T-helper 1 cell treated with Interleukin-12 subunit alpha and Interleukin-12 subunit beta and Interleukin-4 antibody, amounts not matched to agents 30 μg/mL and 1 μg/mL, for 36 hours (primary cell): ENCODE results near the gene BAIAP3.

Experiments used
- H3K27ac Mint-ChIP-seq: one replicate; pipeline ENCODE4 v1.8.0; 2021; ENCODE audit warnings: mild to moderate bottlenecking, mixed read lengths
- H3K27me3 Mint-ChIP-seq: one replicate; pipeline ENCODE4 v1.8.0; 2021; ENCODE audit warnings: low read depth, mixed read lengths
- H3K36me3 Mint-ChIP-seq: one replicate; pipeline ENCODE4 v1.8.0; 2021; ENCODE audit warnings: low read depth, mixed read lengths
- H3K4me1 Mint-ChIP-seq: one replicate; pipeline ENCODE4 v1.8.0; 2021; ENCODE audit warnings: low read depth, mixed read lengths
- H3K4me3 Mint-ChIP-seq: one replicate; pipeline ENCODE4 v1.8.0; 2021; ENCODE audit warnings: mild to moderate bottlenecking, moderate library complexity, mixed read lengths
- H3K9me3 Mint-ChIP-seq: one replicate; pipeline ENCODE4 v1.8.0; 2021; ENCODE audit warnings: mixed read lengths

BAIAP3 gene

GRCh38 chr16:1350691-1351090 is 17.2 kb downstream of the BAIAP3 start:
- H3K9me3 Mint-ChIP-seq = no peaks in the 10 kb centered on the region
- no peaks in the 10 kb centered on the region for H3K36me3 Mint-ChIP-seq
- peak overlapping the region; percentile 82 for H3K4me3 Mint-ChIP-seq
- no peaks in the 10 kb centered on the region for H3K27me3 Mint-ChIP-seq
- no peak overlapping the region for H3K27ac Mint-ChIP-seq
- peaks cover 12% of the 10 kb centered on the region for H3K4me1 Mint-ChIP-seq

DNA sequence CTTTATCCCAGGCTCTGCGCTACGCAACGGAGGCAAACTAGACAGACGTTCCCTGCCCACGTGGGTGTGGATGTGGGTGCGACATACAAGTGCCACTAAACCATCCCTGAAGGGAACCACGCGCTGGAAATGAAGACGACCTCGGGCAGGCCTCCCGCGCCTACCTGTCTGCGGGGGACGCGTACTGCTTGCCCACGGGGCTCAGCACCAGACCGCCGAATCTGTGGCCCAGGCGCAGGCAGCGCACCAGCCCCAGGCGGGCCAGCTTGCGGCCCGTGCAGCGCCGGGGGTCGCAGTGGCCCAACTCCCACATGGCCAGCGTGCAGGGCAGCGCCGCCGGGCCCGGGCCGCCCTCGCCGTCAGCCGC is 17.8 kb downstream of the BAIAP3 start:
- no peaks in the 10 kb centered on the region for H3K36me3 Mint-ChIP-seq
- H3K27me3 Mint-ChIP-seq = no peaks in the 10 kb centered on the region
- peaks cover 12% of the 10 kb centered on the region for H3K4me1 Mint-ChIP-seq
- peak overlapping the region; percentile 82 for H3K4me3 Mint-ChIP-seq
- H3K9me3 Mint-ChIP-seq = no peaks in the 10 kb centered on the region
- peak overlapping the region; percentile 63 for H3K27ac Mint-ChIP-seq

DNA sequence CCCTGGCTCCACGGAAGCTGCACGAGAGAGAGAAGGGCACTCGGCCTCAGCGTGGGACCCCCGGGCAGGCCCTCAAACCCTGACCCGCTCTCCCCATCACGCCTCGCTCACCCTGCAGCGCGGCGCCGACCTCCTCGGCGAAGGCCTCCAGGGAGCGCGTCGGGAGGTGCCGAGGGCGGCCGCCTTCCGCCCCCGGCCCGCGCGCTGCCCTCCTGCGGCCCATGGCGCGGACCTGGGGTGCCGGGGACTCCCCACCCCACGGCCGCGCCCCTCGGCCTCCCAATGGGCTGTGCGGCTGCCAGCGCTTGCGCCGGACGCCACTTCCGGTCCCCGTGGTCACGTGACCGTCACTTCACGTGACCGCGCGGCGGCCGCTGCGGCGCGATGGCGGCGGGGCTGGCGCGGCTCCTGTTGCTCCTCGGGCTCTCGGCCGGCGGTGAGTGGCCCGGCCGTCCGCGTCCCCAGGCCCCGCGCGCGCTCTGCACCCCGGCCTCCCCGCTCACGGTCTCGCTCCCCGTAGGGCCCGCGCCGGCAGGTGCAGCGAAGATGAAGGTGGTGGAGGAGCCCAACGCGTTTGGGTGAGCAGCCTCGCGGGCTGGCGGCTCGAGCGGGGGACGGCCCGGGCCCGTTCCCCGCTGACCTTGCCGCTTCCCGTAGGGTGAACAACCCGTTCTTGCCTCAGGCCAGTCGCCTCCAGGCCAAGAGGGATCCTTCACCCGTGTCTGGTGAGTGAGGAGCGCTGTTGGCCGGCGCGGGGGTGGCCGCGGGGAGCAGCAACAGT is 18.3 kb downstream of the BAIAP3 start, which contains the start of the genes GNPTG and TSR3:
TSS of gene GNPTG (plus strand) at position 350 of the 781 bp plus-strand sequence. CDS start at position 385, 35 bp downstream.
TSS of gene TSR3 (minus strand) at position 297 of the 781 bp plus-strand sequence. CDS start at position 223, 74 bp downstream.
- Mint-ChIP-seq H3K9me3 (no peaks in the 10 kb centered on the region), H3K4me1 (peaks cover 12% of the 10 kb centered on the region), H3K27ac (peak within 1 kb of the TSS; percentile 90), H3K36me3 (no peaks in the 10 kb centered on the region), H3K27me3 (no peaks in the 10 kb centered on the region), H3K4me3 (peak within 1 kb of the TSS; percentile 89)

GRCh38 chr16:1354815-1355540 is 21.5 kb downstream of the BAIAP3 start:
- H3K9me3 Mint-ChIP-seq = no peaks in the 10 kb centered on the region
- H3K27ac Mint-ChIP-seq = no peak overlapping the region
- H3K27me3 Mint-ChIP-seq = no peaks in the 10 kb centered on the region
- peaks cover 12% of the 10 kb centered on the region for H3K4me1 Mint-ChIP-seq
- H3K4me3 Mint-ChIP-seq = no peak overlapping the region
- H3K36me3 Mint-ChIP-seq = peaks cover 2% of the 10 kb centered on the region

GRCh38 chr16:1355591-1355990 is 22.1 kb downstream of the BAIAP3 start:
- Mint-ChIP-seq H3K9me3 (no peaks in the 10 kb centered on the region), H3K36me3 (peaks cover 5% of the 10 kb centered on the region), H3K4me1 (peaks cover 11% of the 10 kb centered on the region), H3K27me3 (no peaks in the 10 kb centered on the region), H3K4me3 (no peak overlapping the region), H3K27ac (no peak overlapping the region)

- Mint-ChIP-seq H3K27me3 (no peaks in the 10 kb centered on the region), H3K36me3 (peaks cover 5% of the 10 kb centered on the region), H3K27ac (no peak overlapping the region), H3K4me3 (no peak overlapping the region), H3K9me3 (no peaks in the 10 kb centered on the region), H3K4me1 (peaks cover 7% of the 10 kb centered on the region)
These were observed 22.8 kb downstream of the BAIAP3 start for GRCh38 chr16:1356061-1356900.

DNA sequence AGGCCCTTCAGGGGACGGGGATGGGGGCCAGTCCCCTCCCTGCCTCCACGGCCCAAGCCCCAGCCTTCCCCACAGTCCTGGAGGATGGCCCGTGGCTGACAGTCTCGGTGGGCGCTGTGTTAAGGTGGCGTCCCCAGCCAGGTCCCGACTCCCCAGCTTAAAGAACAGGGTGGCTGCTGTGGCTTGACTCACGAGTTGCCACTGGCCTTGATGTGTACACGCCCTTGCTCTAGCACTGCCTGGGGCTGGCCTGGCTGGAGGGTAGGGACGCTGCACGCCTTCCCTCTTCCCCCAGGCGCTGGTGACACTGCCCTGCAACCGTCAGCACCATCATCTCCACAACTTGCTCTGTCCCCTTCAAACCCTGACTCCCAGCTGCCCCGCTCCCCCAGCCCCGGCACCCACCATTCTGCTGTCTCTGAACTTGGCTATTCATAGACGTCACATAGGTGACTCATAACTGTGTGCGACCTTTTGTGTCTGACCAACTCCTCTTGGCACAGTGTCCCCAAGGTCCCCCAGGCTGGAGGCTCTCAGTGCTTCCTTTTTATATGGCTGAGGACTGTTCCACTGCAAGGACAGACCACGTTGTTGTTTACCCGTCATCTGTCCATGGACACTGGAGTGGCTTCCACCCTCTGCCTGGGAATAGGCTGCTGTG is 24.6 kb downstream of the BAIAP3 start:
- Mint-ChIP-seq H3K4me1 (peaks cover 3% of the 10 kb centered on the region), H3K9me3 (no peaks in the 10 kb centered on the region), H3K27ac (no peak overlapping the region), H3K4me3 (no peak overlapping the region), H3K36me3 (peaks cover 6% of the 10 kb centered on the region), H3K27me3 (no peaks in the 10 kb centered on the region)

- Mint-ChIP-seq H3K27ac (no peak overlapping the region), H3K36me3 (peaks cover 12% of the 10 kb centered on the region), H3K4me1 (no peaks in the 10 kb centered on the region), H3K4me3 (no peak overlapping the region), H3K9me3 (no peaks in the 10 kb centered on the region), H3K27me3 (no peaks in the 10 kb centered on the region)
These were observed 28.4 kb downstream of the BAIAP3 start for GRCh38 chr16:1361685-1362360.

DNA sequence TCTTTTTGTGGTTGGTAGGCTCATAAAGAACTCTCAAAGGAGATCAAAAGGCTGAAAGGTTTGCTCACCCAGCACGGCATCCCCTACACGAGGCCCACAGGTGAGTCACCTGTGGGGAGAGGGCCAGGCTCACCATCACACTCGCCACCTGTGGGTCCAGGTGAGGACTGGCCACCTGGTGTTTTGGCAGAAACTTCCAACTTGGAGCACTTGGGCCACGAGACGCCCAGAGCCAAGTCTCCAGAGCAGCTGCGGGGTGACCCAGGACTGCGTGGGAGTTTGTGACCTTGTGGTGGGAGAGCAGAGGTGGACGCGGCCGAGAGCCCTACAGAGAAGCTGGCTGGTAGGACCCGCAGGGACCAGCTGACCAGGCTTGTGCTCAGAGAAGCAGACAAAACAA is 29.4 kb downstream of the BAIAP3 start:
- peaks cover 12% of the 10 kb centered on the region for H3K36me3 Mint-ChIP-seq
- H3K9me3 Mint-ChIP-seq = no peaks in the 10 kb centered on the region
- H3K27ac Mint-ChIP-seq = no peak overlapping the region
- H3K4me3 Mint-ChIP-seq = no peak overlapping the region
- H3K27me3 Mint-ChIP-seq = no peaks in the 10 kb centered on the region
- no peaks in the 10 kb centered on the region for H3K4me1 Mint-ChIP-seq

DNA sequence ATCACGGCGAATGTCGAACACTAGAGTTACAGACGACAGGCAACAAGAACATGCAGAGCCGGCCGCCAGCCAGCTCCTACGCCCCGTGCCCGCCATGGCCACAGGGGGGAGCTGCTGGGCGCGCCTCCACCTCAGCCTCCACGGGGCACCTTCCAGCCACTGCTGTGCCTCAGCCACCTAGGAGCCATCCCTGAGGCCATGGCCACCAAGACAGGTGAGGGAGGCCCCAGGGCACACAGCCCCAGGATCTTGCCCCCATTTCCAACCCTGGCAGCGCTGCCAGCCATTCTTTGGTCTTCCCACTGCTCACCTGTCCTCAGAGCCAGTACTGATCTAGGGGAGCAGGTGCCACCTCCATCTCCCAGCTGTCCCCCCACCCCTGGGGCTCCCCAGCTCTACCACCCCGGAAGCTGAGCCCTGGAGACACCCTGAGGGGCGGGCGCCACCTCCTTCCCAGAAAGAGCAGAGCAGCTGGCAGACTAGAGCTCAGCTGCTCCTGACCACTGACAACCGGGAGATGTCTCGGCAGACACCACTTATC is 30.1 kb downstream of the BAIAP3 start:
- no peaks in the 10 kb centered on the region for H3K4me1 Mint-ChIP-seq
- H3K27me3 Mint-ChIP-seq = no peaks in the 10 kb centered on the region
- peaks cover 12% of the 10 kb centered on the region for H3K36me3 Mint-ChIP-seq
- H3K4me3 Mint-ChIP-seq = no peak overlapping the region
- H3K27ac Mint-ChIP-seq = no peak overlapping the region
- H3K9me3 Mint-ChIP-seq = no peaks in the 10 kb centered on the region

- peaks cover 10% of the 10 kb centered on the region for H3K36me3 Mint-ChIP-seq
These were observed 31.1 kb downstream of the BAIAP3 start for GRCh38 chr16:1364510-1364909.

DNA sequence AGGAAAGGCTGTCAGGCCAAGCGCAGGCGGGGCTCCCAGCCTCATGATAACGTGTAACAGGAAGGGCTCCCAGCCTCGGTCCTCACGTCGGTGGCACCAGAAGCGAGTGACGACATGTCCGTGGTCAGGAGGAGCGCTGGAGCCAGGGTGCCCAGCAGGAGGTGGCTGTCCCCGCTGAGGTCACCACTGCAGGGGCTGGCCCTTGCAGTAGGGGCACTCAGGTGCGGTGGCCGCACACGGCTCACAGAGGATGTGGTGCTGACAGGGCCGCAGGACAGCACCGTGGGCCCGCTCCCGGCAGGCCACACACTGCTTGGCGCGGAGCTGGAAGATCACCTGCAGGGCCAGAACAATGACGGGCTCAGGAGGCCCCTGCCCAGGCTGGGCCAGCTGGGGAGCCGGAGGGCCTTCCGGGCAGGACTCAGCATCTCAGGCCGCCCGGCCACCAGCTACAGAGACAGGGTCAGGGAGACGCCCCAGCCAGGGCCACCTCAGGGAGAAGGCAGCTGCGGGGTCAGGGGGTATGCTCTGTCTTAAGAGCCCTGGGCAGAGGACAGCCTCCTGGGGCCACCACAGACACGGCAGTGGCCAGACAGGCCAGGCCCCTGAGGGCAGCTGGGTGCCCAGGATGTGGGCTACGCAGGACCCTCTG is 32.7 kb downstream of the BAIAP3 start:
- Mint-ChIP-seq H3K27me3 (no peaks in the 10 kb centered on the region), H3K9me3 (no peaks in the 10 kb centered on the region), H3K36me3 (peaks cover 7% of the 10 kb centered on the region), H3K4me3 (no peak overlapping the region), H3K27ac (no peak overlapping the region), H3K4me1 (no peaks in the 10 kb centered on the region)

More at GRCh38 chr16:1364510-1364909, 31.1 kb downstream of the BAIAP3 start:
- H3K4me3 Mint-ChIP-seq = no peak overlapping the region
- no peaks in the 10 kb centered on the region for H3K4me1 Mint-ChIP-seq
- no peaks in the 10 kb centered on the region for H3K9me3 Mint-ChIP-seq
- H3K27me3 Mint-ChIP-seq = no peaks in the 10 kb centered on the region
- H3K27ac Mint-ChIP-seq = no peak overlapping the region

DNA sequence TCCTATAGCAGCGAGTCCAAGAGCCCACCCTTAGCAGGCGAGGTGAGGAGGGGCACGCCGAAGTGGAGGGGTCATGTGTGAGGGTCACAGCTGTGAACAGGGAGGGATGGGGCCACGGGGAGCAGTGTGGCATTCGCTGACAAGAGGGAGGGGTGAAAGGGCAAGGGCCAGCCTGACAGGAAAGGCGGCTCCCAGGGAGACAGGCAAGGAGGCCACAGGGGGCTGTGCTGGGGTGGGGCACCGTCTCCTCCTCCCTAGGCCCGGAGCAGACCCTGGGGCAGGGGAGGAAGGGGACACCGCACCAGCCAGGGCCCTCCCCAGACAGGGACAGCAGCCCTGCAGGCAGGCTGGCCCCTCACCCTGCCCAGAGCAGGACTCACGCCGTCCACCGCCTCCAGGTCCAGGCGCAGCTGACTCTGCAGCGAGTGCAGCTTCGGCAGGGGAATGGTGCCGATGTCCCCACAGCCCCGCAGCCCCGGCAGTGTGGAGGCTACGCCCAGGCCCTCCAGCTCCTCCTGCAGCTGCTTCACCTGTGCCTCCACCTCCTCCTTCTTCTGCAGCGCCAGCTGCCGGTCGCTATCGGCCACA is 33.4 kb downstream of the BAIAP3 start:
- no peak overlapping the region for H3K4me3 Mint-ChIP-seq
- no peaks in the 10 kb centered on the region for H3K9me3 Mint-ChIP-seq
- H3K4me1 Mint-ChIP-seq = no peaks in the 10 kb centered on the region
- H3K27ac Mint-ChIP-seq = no peak overlapping the region
- H3K27me3 Mint-ChIP-seq = no peaks in the 10 kb centered on the region
- peaks cover 7% of the 10 kb centered on the region for H3K36me3 Mint-ChIP-seq
